HG02588 (cell line): ENCODE data around the gene PM20D2.

Source experiments
- ATAC-seq: cut with Tn5 transposase; IDR thresholded peaks from one replicate; pipeline ENCODE4 v1.9.1; 2021; ENCODE audit warnings: mild to moderate bottlenecking, moderate library complexity; ENCODE audit not compliant: unreplicated experiment

The PM20D2 gene

GRCh38 chr6:89198235-89198634 lies 52.4 kb downstream of the PM20D2 start:
- ATAC-seq: no peak

- no peak for ATAC-seq
Measured at GRCh38 chr6:89199579-89199978, 53.7 kb downstream of the PM20D2 start.

DNA sequence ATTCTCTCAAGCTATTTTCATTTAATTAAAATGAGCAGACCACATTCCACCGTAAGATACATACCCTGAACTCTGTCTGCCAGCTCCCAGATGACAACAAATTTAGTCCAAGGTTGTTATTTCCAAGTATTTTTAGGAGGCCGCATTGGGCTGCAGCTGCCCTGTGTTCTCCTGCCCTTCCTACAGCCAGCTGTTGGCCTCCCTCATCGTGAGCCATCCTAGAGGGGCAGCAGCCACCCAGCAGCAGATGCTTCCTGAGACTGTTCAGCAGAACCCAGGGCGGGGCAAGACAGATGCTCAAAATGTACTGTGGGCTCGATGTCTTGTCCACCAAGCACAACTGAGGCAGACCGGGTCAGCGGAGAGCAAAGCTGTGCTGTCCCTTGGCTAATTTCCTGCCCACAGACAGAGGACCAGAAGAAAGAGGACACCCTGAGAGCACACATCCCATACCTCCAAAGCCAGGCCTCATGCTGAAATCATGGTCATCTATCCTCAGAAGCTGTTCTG lies 54.9 kb downstream of the PM20D2 start:
- no peak for ATAC-seq

GRCh38 chr6:89204096-89204495 lies 58.2 kb downstream of the PM20D2 start:
- ATAC-seq: no peak

DNA sequence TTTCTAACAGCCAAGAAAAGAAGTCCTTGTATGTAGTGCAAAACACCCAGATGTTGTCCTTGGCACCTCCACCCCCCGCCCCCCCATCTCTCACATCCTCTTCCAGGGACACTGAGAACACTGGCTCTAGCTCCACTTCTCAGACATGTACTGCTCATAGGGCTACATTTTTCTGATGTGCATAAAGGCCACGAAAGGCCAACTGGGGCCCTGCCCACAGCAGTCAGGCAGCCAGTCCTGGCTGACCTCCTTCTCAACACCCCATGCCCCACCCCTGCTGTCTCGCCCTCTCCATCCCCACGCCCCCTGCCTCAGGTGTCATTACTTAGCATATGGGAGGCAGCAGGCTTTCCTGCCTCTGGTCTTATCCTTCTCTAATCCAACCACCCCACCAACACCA lies 60.0 kb downstream of the PM20D2 start:
- ATAC-seq: no peak

- no peak for ATAC-seq
Measured at GRCh38 chr6:89208551-89208950, 62.7 kb downstream of the PM20D2 start.

GRCh38 chr6:89209457-89209856 lies 63.6 kb downstream of the PM20D2 start:
- ATAC-seq: no peak

DNA sequence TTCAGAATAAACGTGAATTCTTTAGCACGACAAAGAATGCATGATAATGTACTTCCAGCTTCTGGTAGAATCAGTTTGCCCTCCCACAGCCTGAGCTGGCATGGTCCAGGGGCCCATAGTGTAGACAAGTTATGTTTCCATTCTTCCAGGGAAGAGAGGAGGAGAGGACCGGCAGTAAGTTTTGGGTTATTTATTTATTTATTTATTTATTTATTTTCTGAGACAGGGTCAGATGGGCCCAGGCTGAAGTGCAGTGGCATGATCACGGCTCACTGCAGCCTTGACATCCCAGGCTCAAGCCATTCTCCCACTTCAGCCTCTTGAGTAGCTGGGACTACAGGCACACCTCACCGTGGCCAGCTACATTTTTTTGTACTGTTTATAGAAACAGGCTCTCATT lies 66.6 kb downstream of the PM20D2 start:
- ATAC-seq: no peak

GRCh38 chr6:89214197-89214596 lies 68.3 kb downstream of the PM20D2 start:
- ATAC-seq: no peak
